Heart right ventricle (tissue), 16 donors: ENCODE data around the gene ENPP1. TPM values are rescaled to one million over a fixed set of nuclear protein-coding genes. Genes with fewer than 3 reads are reported as not detected.

ENCODE experiments used
- ATAC-seq, 8 donors: fragments of 200-7000 bp; cut with Tn5 transposase; one replicate each; pipeline ENCODE4 v1.9.1; 2020; ENCODE audit warnings: mild to moderate bottlenecking in 8 of 8, moderate library complexity in 8 of 8, moderate number of reproducible peaks in 1 of 8
- DNase-seq, 2 donors: peaks; one replicate each; pipeline ENCODE4 v3.0.0-alpha.2; 2020
- H3K27ac ChIP-seq, 10 donors: fragments of 200-600 bp; sonication (generic) in 2 of 10; one replicate each; pipeline versions ENCODE4 v1.5.0 to v1.8.0; 2020 to 2022; ENCODE audit warnings: mild to moderate bottlenecking in 3 of 10
- H3K27me3 ChIP-seq, 7 donors: fragments of 200-600 bp; one replicate each; pipeline ENCODE4 v1.8.0; 2021 to 2022; ENCODE audit warnings: mild to moderate bottlenecking in 2 of 7
- H3K36me3 ChIP-seq, 9 donors: fragments of 200-600 bp; sonication (generic) in 1 of 9; one replicate each; pipeline versions ENCODE4 v1.5.0 to v1.8.0; 2020 to 2022; ENCODE audit warnings: mild to moderate bottlenecking in 2 of 9
- H3K4me1 ChIP-seq, 9 donors: fragments of 200-600 bp; sonication (generic) in 1 of 9; one replicate each; pipeline versions ENCODE4 v1.5.0 to v1.8.0; 2020 to 2022; ENCODE audit warnings: mild to moderate bottlenecking in 4 of 9
- H3K4me3 ChIP-seq, 10 donors: fragments of 200-600 bp; sonication (generic) in 2 of 10; one replicate each; pipeline versions ENCODE4 v1.5.0 to v1.8.0; 2020 to 2022; ENCODE audit warnings: mild to moderate bottlenecking in 7 of 10, moderate library complexity in 2 of 10
- H3K9me3 ChIP-seq, 11 donors: fragments of 200-600 bp in 10 of 11; sonication (generic) in 2 of 11; one replicate each; pipeline versions ENCODE4 v1.5.0 to v1.8.0; 2013 to 2022; ENCODE audit warnings: mild to moderate bottlenecking in 2 of 11, control low read depth in 1 of 11, moderate library complexity in 1 of 11
- CTCF ChIP-seq, 9 donors: fragments of 200-600 bp; sonication (generic) in 2 of 9; IDR thresholded peaks; one replicate each; pipeline versions ENCODE4 v1.5.0 to v1.8.0; 2021 to 2022; ENCODE audit warnings: antibody characterized with exemption in 9 of 9, mild to moderate bottlenecking in 5 of 9, moderate library complexity in 1 of 9
- WGBS, 2 donors: extraction: QIAGEN DNeasy Blood & Tissue Kit; methylation state at CpG; one replicate each; pipeline ENCODE4 v1.1.7; 2013; ENCODE audit warnings: inconsistent platforms in 1 of 2; 5-methylcytosine and 5-hydroxymethylcytosine counted together
- intact Hi-C, 10 donors: fragments of 100-400 bp; cut with DNase I; formaldehyde crosslinking; loops; one replicate each; pipeline versions ENCODE4 v1.11.1 to v1.14.2; 2022
- polyA plus RNA-seq, 2 donors: library from polyadenylated mRNA; stranded (reverse); fragments of 200-250 nt; gene quantifications; one replicate each; pipeline ENCODE4 v1.2.3, GENCODE V29; 2013
- total RNA-seq, 10 donors: library from RNA; stranded (reverse); fragmentation: NEBNext Ultra II Directional in 3 of 10; extraction: Animal tissue kit (Norgen Biotek cat#: 25700) in 3 of 10; gene quantifications; one replicate each; pipeline versions ENCODE4 v1.2.1 to v1.2.4, GENCODE V29; 2021 to 2023
- donor health status: Arrhythmogenic right ventricular cardiomyopathy.
- donor health status: ischemic (EF 13 %, LVEDD 7.1; RV severe dilation, severe dysfunction).
- donor health status: healthy with polysubstance abuse.
- donor health status: DM: no; HTN: yes; CAD: no.
- donor health status: DM: no; HTN: no; CAD: no.
- donor health status: ischemic (EF 25% LVEDD 6.9; RV normal size, moderate dysfunction).
- donor health status: ischemic (EF 25% LVEDD 5.7; RV mildly dilated, moderate dysfunction).
- donor health status: healthy.
- donor health status: DM: yes; HTN: yes; CAD: no.
- donor health status: Ischemic cardiomyopathy.
- donor health status: ischemic (EF 35%, LVEDD 5.7; RV mildly dilated, moderate dysfunction).
- donor health status: nonischemic (EF 11% LVEDD 7.7; RV severe dilation, severe dysfunction).
- donor health status: DM: yes; HTN: yes; CAD: no.
- donor health status: PGD.
- donor health status: ischemic (EF 29% LVEDD 5.4; RV normal size, mild dysfunction).
- donor health status: nonischemic (EF 23%, LVEDD 6.1; RV moderate dilation, normal function).

The ENPP1 gene
- total and polyA plus RNA-seq, 12 donors: 0.45 to 3.2 (median 2.1) TPM

GRCh38 chr6:131765804-131766135 lies 42.0 kb upstream of the ENPP1 start:
- DNase-seq (no peak), ATAC-seq (no peak)
- Histone ChIP-seq H3K27me3 (no peaks in the 10 kb centered on the region), H3K4me3 (no peak overlapping the region), H3K36me3 (no peaks in the 10 kb centered on the region), H3K9me3 (no peaks in the 10 kb centered on the region), H3K27ac (peak overlapping the region in 6 of 10 donors; percentile 7 to 61 (median 40)), H3K4me1 (peaks cover 0 to 16% (median 7%) of the 10 kb centered on the region in 9 donors)
- intact Hi-C loops: loop anchor here in 1 of 10 donors (5.0 kb wide), 1 partner anchor 68 kb away; no protein-coding TSS in a partner anchor
- WGBS, 2 donors: 62 to 68% methylated on average over 4 of the region's 4 CpGs
- TF ChIP-seq CTCF (IDR thresholded peaks at IDR 0.05): no peak

- Histone ChIP-seq H3K27ac (no peak overlapping the region), H3K4me3 (no peak overlapping the region), H3K27me3 (no peaks in the 10 kb centered on the region), H3K36me3 (no peaks in the 10 kb centered on the region), H3K9me3 (no peaks in the 10 kb centered on the region), H3K4me1 (peaks cover 0 to 16% (median 7%) of the 10 kb centered on the region in 9 donors)
- no peak for TF ChIP-seq CTCF (IDR thresholded peaks at IDR 0.05)
- intact Hi-C loops: loop anchor here in 1 of 10 donors (5.0 kb wide), 1 partner anchor 69 kb away; no protein-coding TSS in a partner anchor
- ATAC-seq (no peak), DNase-seq (no peak)
- 85 to 86% methylated on average over 2 of the region's 2 CpGs for WGBS, 2 donors
Observed at GRCh38 chr6:131766631-131767030, 41.2 kb upstream of the ENPP1 start.

GRCh38 chr6:131768964-131769363 lies 38.9 kb upstream of the ENPP1 start:
- no peak for TF ChIP-seq CTCF (IDR thresholded peaks at IDR 0.05)
- Histone ChIP-seq H3K36me3 (no peaks in the 10 kb centered on the region), H3K27ac (no peak overlapping the region), H3K4me3 (no peak overlapping the region), H3K9me3 (no peaks in the 10 kb centered on the region), H3K27me3 (no peaks in the 10 kb centered on the region), H3K4me1 (peaks cover 0 to 29% (median 7%) of the 10 kb centered on the region in 9 donors)
- DNase-seq: no peak
- no peak for ATAC-seq
- intact Hi-C loops: loop anchor here in 1 of 10 donors (5.0 kb wide), 1 partner anchor 72 kb away; no protein-coding TSS in a partner anchor
- 91 to 96% methylated on average over 1 of the region's 1 CpG for WGBS, 2 donors

GRCh38 chr6:131769385-131770141 lies 38.3 kb upstream of the ENPP1 start:
- intact Hi-C loops: loop anchor here in 1 of 10 donors (5.0 kb wide), 1 partner anchor 72 kb away; no protein-coding TSS in a partner anchor

More at GRCh38 chr6:131769385-131770141, 38.3 kb upstream of the ENPP1 start:
- no peak for ATAC-seq
- no peak for DNase-seq
- H3K36me3 ChIP-seq: no peaks in the 10 kb centered on the region
- no peak overlapping the region for H3K4me3 ChIP-seq
- H3K9me3 ChIP-seq: no peaks in the 10 kb centered on the region
- TF ChIP-seq CTCF (IDR thresholded peaks at IDR 0.05): no peak
- no peak overlapping the region for H3K27ac ChIP-seq
- peaks cover 0 to 32% (median 7%) of the 10 kb centered on the region in 9 donors for H3K4me1 ChIP-seq
- H3K27me3 ChIP-seq: no peaks in the 10 kb centered on the region
- 89% methylated on average over 15 of the region's 15 CpGs for WGBS, 2 donors
